GM12875 (cell line): ENCODE data around the gene HDGFL2.

Experiments used
- H3K4me3 ChIP-seq: one replicate; pipeline ENCODE4 v1.5.1; 2011; ENCODE audit warnings: low read depth, low read length, control low read depth
- CTCF ChIP-seq: IDR thresholded peaks from 2 replicates; pipeline ENCODE4 v1.5.1; 2011; ENCODE audit warnings: low read depth, mild to moderate bottlenecking, control low read depth, inconsistent platforms, low read length, moderate library complexity, borderline replicate concordance; ENCODE audit not compliant: insufficient read depth

The HDGFL2 gene

DNA sequence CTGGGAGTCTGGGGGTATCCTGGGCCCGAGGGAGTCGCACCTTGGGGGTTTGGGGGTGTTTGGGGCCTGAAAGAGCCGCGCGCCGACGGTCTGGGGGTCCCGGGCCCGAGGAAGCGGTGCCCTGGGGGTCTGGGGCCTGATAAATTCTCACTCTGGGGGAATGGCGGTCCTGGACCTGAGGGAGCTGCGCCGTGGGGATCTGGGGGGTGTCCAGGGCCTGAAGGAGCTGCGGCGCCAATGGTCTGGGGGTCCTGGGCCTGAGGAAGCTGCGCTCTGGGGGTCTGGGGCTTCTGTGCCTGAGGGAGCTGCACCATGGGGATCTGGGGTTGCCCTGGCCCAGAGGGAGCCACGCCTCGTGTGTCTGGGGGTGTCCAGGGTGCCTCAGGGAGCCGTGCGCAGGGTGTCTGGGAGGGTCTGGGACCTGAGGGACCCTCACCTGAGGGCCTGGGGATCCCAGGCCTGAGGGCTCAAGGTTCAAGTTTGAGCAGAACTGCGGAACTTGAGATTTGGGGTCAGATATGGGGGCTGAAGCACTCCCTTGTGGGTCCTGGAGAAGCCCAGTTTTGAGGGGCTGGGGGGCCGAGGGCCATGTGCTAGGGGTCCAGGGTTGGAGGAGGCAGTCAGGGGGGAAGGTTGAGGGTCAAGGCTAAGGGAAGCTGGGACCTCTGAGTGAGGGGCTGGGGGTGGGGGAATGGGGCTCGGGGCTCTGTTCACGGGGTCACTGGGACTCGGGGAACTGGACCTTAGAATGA lies 1.1 kb downstream of the HDGFL2 start:
- H3K4me3 ChIP-seq, result peak overlapping the region; percentile 82
- no peak for TF ChIP-seq CTCF

DNA sequence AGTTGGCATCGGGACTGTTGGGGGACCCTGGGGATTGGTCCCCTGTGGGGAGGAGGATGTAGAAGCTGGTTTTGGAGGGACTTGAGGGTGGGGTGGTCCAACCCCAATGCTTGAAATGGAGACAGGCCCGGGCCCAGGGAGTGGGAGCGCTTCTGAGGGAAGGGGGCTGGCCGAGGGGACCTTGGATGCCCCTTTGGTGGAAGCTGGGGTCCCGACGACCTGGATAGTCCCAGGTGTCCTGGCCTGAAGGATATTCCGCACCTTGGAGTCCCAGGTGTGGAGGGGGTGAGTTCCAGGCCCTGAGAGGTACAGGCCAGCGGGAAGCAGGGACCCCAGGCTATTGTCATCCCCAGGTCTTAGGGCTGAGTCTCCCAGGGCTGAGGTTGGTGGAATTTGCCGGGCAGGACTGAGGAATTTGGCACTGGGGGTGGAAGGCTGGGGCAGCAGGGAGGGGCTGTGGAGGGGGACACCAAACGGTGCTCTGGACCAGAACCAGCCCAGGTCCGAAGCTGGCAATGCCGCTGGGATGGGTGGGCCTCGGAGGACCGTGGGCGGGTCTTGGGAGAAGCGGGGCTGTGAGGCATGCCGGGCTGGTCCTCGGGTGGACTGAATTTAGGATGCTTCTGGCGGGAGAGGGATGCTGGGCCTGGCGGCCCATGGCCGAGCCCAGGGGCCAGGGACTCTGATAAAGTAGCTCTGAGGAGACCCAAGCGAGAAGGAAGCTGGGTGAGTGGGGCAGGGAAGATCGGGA lies 1.8 kb downstream of the HDGFL2 start:
- peak overlapping the region; percentile 82 for H3K4me3 ChIP-seq
- TF ChIP-seq CTCF, result no peak

DNA sequence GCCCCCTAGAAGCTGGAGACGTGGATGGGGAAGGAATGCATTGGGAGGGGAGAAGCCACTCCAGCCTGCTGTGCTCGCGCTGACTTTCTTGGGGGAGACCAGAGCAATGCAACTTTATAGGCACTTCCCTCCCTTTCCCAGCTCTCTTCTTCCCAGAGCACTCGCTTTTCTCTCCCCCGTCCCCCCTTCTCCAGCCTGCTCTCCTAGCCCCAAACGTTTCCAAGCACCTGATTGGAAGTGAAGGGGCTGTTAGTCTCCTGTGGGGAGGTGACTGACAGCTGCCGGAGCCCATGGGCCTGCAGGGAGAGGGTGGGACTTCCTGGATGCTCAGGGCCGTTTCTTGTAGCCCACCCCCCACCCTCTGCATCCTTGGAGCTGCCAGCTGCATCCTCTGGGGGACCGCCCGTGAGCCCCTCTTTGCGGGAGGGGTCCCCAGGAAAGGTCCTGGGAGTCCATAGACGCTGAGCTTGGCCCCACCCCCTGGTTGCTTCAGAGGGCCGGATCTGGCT lies 2.5 kb downstream of the HDGFL2 start:
- TF ChIP-seq CTCF, result no peak
- peak overlapping the region; percentile 82 for H3K4me3 ChIP-seq

GRCh38 chr19:4477034-4477801 lies 5.1 kb downstream of the HDGFL2 start:
- no peak overlapping the region for H3K4me3 ChIP-seq
- TF ChIP-seq CTCF, result no peak

GRCh38 chr19:4482721-4483364 lies 10.7 kb downstream of the HDGFL2 start:
- H3K4me3 ChIP-seq, result no peak overlapping the region
- no peak for TF ChIP-seq CTCF

GRCh38 chr19:4483385-4483784 lies 11.3 kb downstream of the HDGFL2 start:
- TF ChIP-seq CTCF, result no peak
- no peak overlapping the region for H3K4me3 ChIP-seq
